ENCODE measurements around the gene EDN1. TPM values are rescaled to one million over a fixed set of nuclear protein-coding genes. Genes with fewer than 3 reads are reported as not detected.
"Not testable (repeated sequence)": the region's sequence is repeated elsewhere in the genome, so short reads cannot be mapped to it uniquely, and the experiment has no call there.

The EDN1 gene
- total RNA-seq, 2 experiments from 2014 or later, result 0.15 to 0.24 TPM

DNA sequence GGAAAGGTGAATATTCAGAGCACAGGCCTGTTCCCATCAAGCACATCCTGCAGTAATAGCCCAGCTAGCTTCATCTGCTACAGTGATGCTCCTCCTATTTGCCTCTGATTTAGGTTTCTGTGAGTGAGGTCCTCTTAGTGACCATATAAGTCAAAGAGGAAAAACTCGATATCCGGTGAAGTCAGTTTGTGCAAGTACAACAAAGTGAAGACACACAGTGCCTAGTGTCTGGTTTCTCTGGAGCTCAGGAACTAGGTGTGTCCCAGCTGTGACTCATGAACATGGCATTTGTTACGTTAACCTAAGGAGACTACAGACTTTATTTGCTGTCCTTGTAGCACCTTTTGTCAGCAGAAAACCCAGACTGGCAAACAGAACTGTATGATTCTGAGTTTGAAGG lies 33.9 kb downstream of the EDN1 start:
- H3K4me3 Mint-ChIP-seq, result no peak overlapping the region
- peaks cover 4% of the 10 kb centered on the region for H3K27me3 Mint-ChIP-seq (ENCODE audit: low read depth)
- no peak overlapping the region for H3K27ac Mint-ChIP-seq
- no peak for DNase-seq
- H3K4me1 Mint-ChIP-seq (ENCODE audit: low read depth), result no peaks in the 10 kb centered on the region
- H3K36me3 Mint-ChIP-seq (ENCODE audit: low read depth), result no peaks in the 10 kb centered on the region
- no peaks in the 10 kb centered on the region for H3K9me3 Mint-ChIP-seq
- CTCF ChIA-PET, result no interaction called here
- intact Hi-C loops (cut with micrococcal nuclease), result no loop called here

DNA sequence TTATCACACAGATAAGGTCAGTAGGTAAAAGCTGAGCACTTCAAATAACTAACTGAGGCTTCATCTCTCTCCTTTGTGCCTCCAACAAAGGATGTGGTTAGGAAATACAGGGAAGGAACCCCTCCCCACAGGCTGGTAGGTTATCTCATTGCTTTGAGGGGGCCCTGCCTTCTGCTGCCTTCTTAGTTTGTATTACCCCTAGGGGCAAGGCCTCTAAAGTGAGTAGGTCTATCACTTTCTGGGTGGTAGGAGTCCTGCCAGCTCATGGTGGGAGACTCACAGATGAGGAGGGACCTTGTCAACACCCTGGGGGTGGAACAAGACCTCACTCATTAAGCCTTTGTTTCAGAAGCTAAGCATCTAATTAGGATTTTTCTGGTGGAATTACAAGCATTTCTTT lies 34.6 kb downstream of the EDN1 start:
- Mint-ChIP-seq H3K9me3 (no peaks in the 10 kb centered on the region), H3K4me1 (ENCODE audit: low read depth) (no peaks in the 10 kb centered on the region), H3K4me3 (no peak overlapping the region), H3K36me3 (ENCODE audit: low read depth) (no peaks in the 10 kb centered on the region), H3K27me3 (ENCODE audit: low read depth) (peaks cover 4% of the 10 kb centered on the region), H3K27ac (no peak overlapping the region)
- CTCF ChIA-PET, result interaction anchor here (0.6 kb wide), 1 partner anchor 22 kb away, joined by 3 read pairs; no protein-coding TSS in a partner anchor
- DNase-seq, result no peak
- intact Hi-C loops (cut with micrococcal nuclease), result no loop called here

DNA sequence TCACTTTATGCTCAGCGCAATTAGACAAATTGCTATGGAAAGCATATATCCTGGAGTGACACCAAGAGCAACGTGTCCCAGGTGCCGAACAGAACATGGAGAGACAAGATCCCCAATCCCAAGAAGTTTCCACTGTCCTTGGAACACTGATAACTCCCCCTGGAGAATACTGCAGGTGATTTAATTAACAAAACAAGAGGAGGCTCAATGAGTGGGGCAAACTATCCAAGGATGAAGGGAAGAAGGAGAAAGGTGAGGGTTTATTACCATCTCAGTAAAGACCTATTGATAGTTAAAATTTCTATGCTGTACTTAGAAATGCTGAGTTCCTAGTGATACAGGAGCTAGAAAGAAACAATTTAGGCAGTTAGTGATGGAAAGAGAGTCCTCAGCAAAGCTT lies 35.7 kb downstream of the EDN1 start:
- Mint-ChIP-seq H3K9me3 (no peaks in the 10 kb centered on the region), H3K36me3 (ENCODE audit: low read depth) (no peaks in the 10 kb centered on the region), H3K27ac (no peak overlapping the region), H3K4me1 (ENCODE audit: low read depth) (no peaks in the 10 kb centered on the region), H3K4me3 (no peak overlapping the region), H3K27me3 (ENCODE audit: low read depth) (peaks cover 4% of the 10 kb centered on the region)
- CTCF ChIA-PET, result no interaction called here
- intact Hi-C loops (cut with micrococcal nuclease), result no loop called here
- no peak for DNase-seq

DNA sequence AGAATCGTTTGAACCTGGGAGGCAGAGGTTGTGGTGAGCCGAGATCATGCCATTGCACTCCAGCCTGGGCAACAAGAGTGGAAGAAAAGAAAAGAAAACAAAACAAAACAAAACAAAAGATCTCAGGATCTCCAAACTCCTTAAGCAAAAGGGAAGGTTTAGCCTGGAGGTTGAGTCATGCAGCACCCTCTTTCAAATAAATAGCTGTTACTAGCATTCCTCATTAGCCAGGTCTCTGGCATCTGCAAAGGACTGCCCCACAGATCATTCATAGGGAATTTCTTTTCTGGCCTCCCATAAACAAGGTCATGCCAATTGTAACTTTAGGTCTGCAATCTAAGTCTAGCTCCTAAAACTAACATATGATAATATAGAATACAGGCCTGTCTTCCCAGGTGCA lies 37.2 kb downstream of the EDN1 start:
- no peaks in the 10 kb centered on the region for H3K9me3 Mint-ChIP-seq
- CTCF ChIA-PET, result no interaction called here
- H3K27me3 Mint-ChIP-seq (ENCODE audit: low read depth), result peaks cover 2% of the 10 kb centered on the region

DNA sequence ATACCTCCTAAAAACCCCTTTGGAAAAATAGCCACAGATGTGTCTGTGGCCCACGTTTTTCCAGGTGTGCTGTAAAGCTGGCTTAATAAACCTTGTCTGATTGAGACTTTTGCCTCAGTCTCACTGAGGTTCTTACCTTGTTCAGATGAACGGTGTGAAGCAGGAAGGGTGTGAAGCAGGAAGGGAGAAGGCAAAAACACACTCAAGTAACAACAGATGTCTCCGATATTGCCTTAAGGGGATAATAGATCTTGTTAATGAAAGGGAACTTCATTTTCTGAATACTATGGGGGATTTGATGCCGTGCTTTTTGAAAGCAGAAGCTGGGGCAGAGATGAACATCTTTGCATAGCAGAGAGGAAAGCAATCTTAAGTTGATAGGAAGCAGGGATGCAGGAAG lies 37.8 kb downstream of the EDN1 start:
- Mint-ChIP-seq H3K36me3 (ENCODE audit: low read depth) (no peaks in the 10 kb centered on the region), H3K4me1 (ENCODE audit: low read depth) (peaks cover 5% of the 10 kb centered on the region), H3K27ac (no peak overlapping the region), H3K4me3 (no peak overlapping the region), H3K9me3 (no peaks in the 10 kb centered on the region), H3K27me3 (ENCODE audit: low read depth) (peaks cover 2% of the 10 kb centered on the region)
- DNase-seq, result no peak
- intact Hi-C loops (cut with micrococcal nuclease), result no loop called here
- CTCF ChIA-PET, result no interaction called here

More for the DNA sequence above, 37.2 kb downstream of the EDN1 start:
- Mint-ChIP-seq H3K27ac (no peak overlapping the region), H3K4me1 (ENCODE audit: low read depth) (peaks cover 4% of the 10 kb centered on the region), H3K36me3 (ENCODE audit: low read depth) (no peaks in the 10 kb centered on the region), H3K4me3 (no peak overlapping the region)
- DNase-seq, result no peak
- intact Hi-C loops (cut with micrococcal nuclease), result no loop called here

DNA sequence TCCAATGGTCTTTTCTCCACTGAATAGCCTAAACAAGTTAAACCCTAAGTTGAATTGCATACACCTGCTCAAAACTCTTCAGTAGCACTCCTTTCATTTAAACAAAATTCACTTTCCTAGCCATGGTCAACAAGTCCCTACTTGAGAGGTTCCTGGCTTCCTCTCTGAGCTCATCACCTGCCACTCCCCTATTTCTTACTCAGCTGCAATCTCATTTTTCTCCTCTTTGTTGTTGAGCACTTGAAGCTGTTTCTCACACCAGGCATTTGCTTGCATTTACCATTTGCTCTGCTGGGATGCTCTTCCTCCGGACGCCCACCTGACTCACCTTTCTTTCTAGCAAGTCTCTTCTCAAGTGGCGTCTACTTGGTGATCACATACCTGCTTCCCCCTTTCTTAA lies 38.5 kb downstream of the EDN1 start:
- Mint-ChIP-seq H3K4me1 (ENCODE audit: low read depth) (peaks cover 5% of the 10 kb centered on the region), H3K27me3 (ENCODE audit: low read depth) (peaks cover 2% of the 10 kb centered on the region), H3K4me3 (no peak overlapping the region), H3K9me3 (no peaks in the 10 kb centered on the region), H3K27ac (no peak overlapping the region), H3K36me3 (ENCODE audit: low read depth) (no peaks in the 10 kb centered on the region)
- DNase-seq, result no peak
- CTCF ChIA-PET, result interaction anchor here (0.6 kb wide), 1 partner anchor 575 kb away, joined by 3 read pairs; no protein-coding TSS in a partner anchor
- intact Hi-C loops (cut with micrococcal nuclease), result no loop called here

DNA sequence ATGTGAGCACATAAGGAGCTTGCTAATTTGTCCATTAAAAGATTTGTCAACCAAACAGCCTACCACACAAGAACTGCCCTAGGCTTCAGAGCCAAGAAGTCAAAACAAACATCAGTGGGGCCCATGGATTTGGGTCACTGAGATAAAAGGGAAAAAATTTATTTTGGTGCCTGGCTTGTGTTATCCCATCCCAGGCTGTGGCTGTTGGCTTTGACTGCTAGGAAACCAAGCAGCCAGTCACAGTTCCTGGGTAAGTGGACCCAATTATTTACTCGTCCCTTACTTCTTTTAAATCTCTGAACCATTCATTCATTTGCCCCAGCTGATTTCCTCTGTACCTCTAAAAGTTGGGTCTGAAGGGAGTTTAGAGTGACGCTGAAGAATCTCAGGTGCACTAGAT lies 41.3 kb downstream of the EDN1 start:
- Mint-ChIP-seq H3K4me1 (ENCODE audit: low read depth) (peaks cover 5% of the 10 kb centered on the region), H3K4me3 (no peak overlapping the region), H3K36me3 (ENCODE audit: low read depth) (no peaks in the 10 kb centered on the region), H3K27me3 (ENCODE audit: low read depth) (no peaks in the 10 kb centered on the region), H3K27ac (no peak overlapping the region), H3K9me3 (no peaks in the 10 kb centered on the region)
- DNase-seq, result no peak
- intact Hi-C loops (cut with micrococcal nuclease), result no loop called here
- CTCF ChIA-PET, result interaction anchor here (0.5 to 1.3 kb wide), 2 partner anchors 17 to 171 kb away, joined by 3 to 4 read pairs; no protein-coding TSS in a partner anchor

DNA sequence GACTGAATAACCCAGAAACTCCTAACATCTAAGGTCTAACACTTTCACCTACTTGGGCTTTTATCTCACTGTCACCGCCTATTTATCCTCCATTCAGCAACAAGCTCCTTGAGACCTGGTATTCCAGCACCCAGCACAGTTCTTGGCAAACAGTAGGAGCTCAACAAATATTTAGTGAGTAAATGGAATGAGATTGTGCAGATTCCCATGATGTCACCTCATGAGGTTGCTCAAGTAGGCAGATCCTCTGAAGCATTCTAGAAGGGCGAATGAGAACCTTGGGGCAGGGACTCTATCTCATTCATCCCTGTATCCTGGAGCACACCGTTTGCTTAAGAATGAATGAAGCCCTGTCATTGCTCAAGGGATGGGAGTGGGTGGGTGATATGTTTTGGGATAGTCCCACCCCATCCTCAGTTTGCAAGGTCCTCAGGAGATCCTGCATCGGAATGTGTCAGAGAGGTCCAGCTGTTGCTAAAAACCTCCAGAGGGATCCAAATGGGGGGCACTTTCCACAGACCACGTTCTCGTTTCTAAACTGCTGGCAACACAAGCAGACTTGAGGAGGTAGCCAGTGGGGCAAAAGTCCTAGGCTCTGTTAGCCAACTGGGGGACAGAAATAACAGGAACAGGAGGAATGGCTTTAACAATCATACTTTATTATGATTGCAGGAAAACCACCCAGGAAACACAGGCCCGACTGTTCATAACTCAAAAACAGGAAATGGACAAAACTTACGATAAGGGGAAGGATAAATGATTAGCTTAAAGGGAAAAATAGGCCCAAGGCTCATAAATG lies 42.0 kb downstream of the EDN1 start:
- no peak for DNase-seq
- Mint-ChIP-seq H3K9me3 (no peaks in the 10 kb centered on the region), H3K27me3 (ENCODE audit: low read depth) (no peaks in the 10 kb centered on the region), H3K4me3 (no peak overlapping the region), H3K4me1 (ENCODE audit: low read depth) (peaks cover 5% of the 10 kb centered on the region), H3K36me3 (ENCODE audit: low read depth) (no peaks in the 10 kb centered on the region), H3K27ac (no peak overlapping the region)
- CTCF ChIA-PET, result interaction anchor here (0.5 to 1.3 kb wide), 3 partner anchors 18 to 170 kb away, joined by 3 to 5 read pairs (median 4); no protein-coding TSS in a partner anchor
- intact Hi-C loops (cut with micrococcal nuclease), result no loop called here

DNA sequence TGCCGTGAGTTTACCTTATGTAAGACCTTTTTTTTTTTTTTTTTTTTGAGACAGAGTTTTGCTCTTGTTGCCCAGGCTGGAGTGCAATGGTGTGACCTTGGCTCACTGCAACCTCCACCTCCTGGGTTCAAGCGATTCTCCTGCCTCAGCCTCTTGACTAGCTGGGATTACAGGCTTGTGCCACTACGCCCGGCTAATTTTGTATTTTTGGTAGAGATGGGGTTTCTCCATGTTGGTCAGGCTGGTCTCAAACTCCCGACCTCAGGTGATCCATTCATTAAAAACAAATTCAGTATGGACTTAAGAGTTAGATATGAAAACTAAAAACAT lies 42.6 kb downstream of the EDN1 start:
- CTCF ChIA-PET, result interaction anchor here (0.7 kb wide), 1 partner anchor 28 kb away, joined by 5 read pairs; no protein-coding TSS in a partner anchor
- H3K9me3 Mint-ChIP-seq; H3K27me3 Mint-ChIP-seq (ENCODE audit: low read depth); H3K36me3 Mint-ChIP-seq (ENCODE audit: low read depth); H3K4me3 Mint-ChIP-seq; intact Hi-C loops (cut with micrococcal nuclease); DNase-seq; H3K27ac Mint-ChIP-seq; H3K4me1 Mint-ChIP-seq (ENCODE audit: low read depth): not testable (repeated sequence)

DNA sequence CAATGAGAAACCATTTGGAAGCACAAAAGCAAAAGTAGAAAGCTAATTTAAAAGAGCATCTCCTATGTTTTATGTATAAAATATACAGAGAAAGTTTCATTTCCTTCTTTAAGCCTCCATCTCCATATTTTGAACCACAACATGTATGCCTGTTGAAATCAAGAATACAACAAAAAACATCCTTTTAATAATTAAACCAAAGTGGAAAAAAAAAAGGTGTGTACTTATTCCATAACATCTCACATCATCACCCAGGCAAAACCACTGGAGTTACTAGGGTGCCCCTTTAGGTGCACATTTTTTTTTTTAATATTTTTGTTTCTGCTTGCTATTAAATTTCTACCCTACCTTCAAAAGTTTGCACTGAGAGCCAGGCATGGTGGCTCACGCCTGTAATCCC lies 43.0 kb downstream of the EDN1 start:
- intact Hi-C loops (cut with micrococcal nuclease), result no loop called here
- no peak overlapping the region for H3K27ac Mint-ChIP-seq
- H3K27me3 Mint-ChIP-seq (ENCODE audit: low read depth), result no peaks in the 10 kb centered on the region
- no peaks in the 10 kb centered on the region for H3K9me3 Mint-ChIP-seq
- peaks cover 5% of the 10 kb centered on the region for H3K4me1 Mint-ChIP-seq (ENCODE audit: low read depth)
- no peak overlapping the region for H3K4me3 Mint-ChIP-seq
- DNase-seq, result no peak
- CTCF ChIA-PET, result interaction anchor here (0.7 kb wide), 1 partner anchor 29 kb away, joined by 5 read pairs; no protein-coding TSS in a partner anchor
- no peaks in the 10 kb centered on the region for H3K36me3 Mint-ChIP-seq (ENCODE audit: low read depth)

DNA sequence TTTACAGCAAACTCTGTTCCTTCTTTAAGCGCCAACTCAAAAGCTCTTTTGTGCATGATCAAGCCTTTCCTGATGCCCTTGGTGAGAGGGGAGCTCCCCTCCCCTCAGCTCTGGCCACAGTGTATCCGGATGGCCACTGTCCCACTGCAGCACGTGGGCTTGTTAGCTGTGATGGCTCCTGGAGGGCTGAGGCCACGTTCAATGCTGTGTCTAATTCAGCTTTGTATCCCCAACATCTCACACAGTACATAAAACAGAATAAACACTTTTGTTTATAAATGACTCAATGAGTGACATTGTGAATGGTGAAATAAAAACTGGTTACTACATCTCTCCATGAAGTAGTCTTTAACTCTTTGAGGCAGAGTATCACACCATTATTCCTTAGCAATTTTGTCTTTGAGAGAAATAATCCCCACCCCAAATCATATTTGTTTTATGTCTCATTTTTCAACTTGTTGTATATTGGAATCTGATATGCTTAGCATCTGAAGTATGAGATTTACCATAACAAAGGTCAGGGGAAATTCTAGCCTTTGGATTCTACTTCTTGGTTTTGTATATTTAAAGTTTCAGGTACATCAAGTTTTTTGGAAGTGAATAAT lies 44.5 kb downstream of the EDN1 start:
- no peaks in the 10 kb centered on the region for H3K36me3 Mint-ChIP-seq (ENCODE audit: low read depth)
- no peak overlapping the region for H3K4me3 Mint-ChIP-seq
- intact Hi-C loops (cut with micrococcal nuclease), result no loop called here
- H3K27me3 Mint-ChIP-seq (ENCODE audit: low read depth), result no peaks in the 10 kb centered on the region
- no peaks in the 10 kb centered on the region for H3K9me3 Mint-ChIP-seq
- no peak overlapping the region for H3K27ac Mint-ChIP-seq
- peaks cover 5% of the 10 kb centered on the region for H3K4me1 Mint-ChIP-seq (ENCODE audit: low read depth)
- CTCF ChIA-PET, result no interaction called here
- no peak for DNase-seq

DNA sequence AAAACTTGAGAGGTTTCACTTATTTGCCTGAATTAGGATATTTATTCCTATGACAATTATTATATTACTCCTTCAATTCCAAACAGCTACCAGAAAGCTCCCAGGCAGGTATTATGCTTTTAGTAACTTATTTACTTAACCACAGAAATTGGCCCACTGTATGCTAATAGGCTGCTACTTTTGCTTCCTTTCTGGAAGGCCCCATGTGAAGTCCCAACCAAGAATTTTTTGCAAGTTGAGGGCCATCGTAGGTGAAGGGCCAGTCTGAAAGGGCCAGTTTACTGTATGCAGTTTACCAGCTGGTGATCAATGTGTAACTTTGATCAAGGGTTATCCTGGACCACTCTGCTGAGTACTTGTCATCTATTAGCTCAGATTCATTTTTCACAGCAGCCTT lies 45.0 kb downstream of the EDN1 start:
- Mint-ChIP-seq H3K4me3 (no peak overlapping the region), H3K36me3 (ENCODE audit: low read depth) (no peaks in the 10 kb centered on the region), H3K27ac (no peak overlapping the region), H3K27me3 (ENCODE audit: low read depth) (no peaks in the 10 kb centered on the region), H3K4me1 (ENCODE audit: low read depth) (peaks cover 5% of the 10 kb centered on the region), H3K9me3 (no peaks in the 10 kb centered on the region)
- CTCF ChIA-PET, result no interaction called here
- intact Hi-C loops (cut with micrococcal nuclease), result no loop called here
- no peak for DNase-seq

DNA sequence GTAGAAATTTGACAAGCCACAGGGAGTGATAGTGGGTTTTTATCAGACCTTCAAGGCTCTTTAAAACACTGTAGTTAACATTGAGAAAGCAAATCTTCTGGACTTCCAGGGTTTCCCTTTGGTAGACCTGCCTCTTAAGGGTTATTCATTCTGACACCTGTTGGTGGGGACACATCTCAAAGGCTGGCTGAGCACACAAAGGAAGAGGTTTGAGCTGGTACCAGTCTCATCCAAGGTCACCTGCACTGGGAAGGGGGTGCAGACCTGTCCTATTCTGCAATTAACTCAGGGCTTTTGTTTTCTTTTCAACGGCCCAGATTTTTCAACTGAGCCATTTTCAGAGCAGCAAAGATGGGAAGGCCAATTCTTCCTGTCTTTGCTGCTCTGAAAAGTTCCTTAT lies 45.6 kb downstream of the EDN1 start:
- CTCF ChIA-PET, result no interaction called here
- Mint-ChIP-seq H3K4me1 (ENCODE audit: low read depth) (peaks cover 5% of the 10 kb centered on the region), H3K4me3 (no peak overlapping the region), H3K36me3 (ENCODE audit: low read depth) (no peaks in the 10 kb centered on the region), H3K27ac (no peak overlapping the region), H3K27me3 (ENCODE audit: low read depth) (no peaks in the 10 kb centered on the region), H3K9me3 (no peaks in the 10 kb centered on the region)
- no peak for DNase-seq
- intact Hi-C loops (cut with micrococcal nuclease), result no loop called here
